H1 (cell line): ENCODE results near the gene USP13. TPM values are rescaled to one million over a fixed set of nuclear protein-coding genes. Genes with fewer than 3 reads are reported as not detected.
A peak's percentile ranks its signal among the peaks of the same experiment; 100 is the strongest.

Experiments used
- CTCF ChIA-PET: fragments of 300-600 bp; sonication (Branson Sonifier 250); formaldehyde crosslinking; loops from one replicate; lab custom pipeline; 2021; ENCODE audit not compliant: partially characterized antibody; lab: Charles Lee
- POLR2A ChIA-PET: fragments of 300-600 bp; sonication (Branson Sonifier 250); formaldehyde crosslinking; loops from one replicate; lab custom pipeline; 2021; ENCODE audit warnings: inconsistent platforms; ENCODE audit not compliant: partially characterized antibody; lab: Charles Lee
- DNase-seq, 2 experiments: peaks; one replicate each; pipeline versions ENCODE4 v3.0.0 to v3.0.0-alpha.2; 2010 to 2022; ENCODE audit warnings: low spot score in 2 of 2, low read depth in 1 of 2, mixed read lengths in 1 of 2
- FAIRE-seq: peaks from 2 replicates; lab custom pipeline; 2011; peaks lifted over from hg19 to GRCh38; lab: Jason Lieb, UNC
- H2AFZ ChIP-seq: 2 replicates; pipeline ENCODE4 v1.8.1; 2012; ENCODE audit warnings: low read length, inconsistent platforms
- H2AK5ac ChIP-seq: 2 replicates; pipeline ENCODE4 v1.6.1; 2013; ENCODE audit warnings: low read depth, low read length
- H2BK120ac ChIP-seq: replicated peaks from 2 replicates; pipeline ENCODE3; 2013; ENCODE audit warnings: low read depth, low read length, inconsistent platforms
- H2BK12ac ChIP-seq: 2 replicates; pipeline ENCODE4 v1.6.1; 2013; ENCODE audit warnings: low read depth, low read length
- H2BK15ac ChIP-seq: 2 replicates; pipeline ENCODE4 v1.6.1; 2013; ENCODE audit warnings: low read length
- H2BK20ac ChIP-seq: 2 replicates; pipeline ENCODE4 v1.6.1; 2013; ENCODE audit warnings: low read length
- H2BK5ac ChIP-seq: 2 replicates; pipeline ENCODE4 v1.6.1; 2013; ENCODE audit warnings: low read depth, low read length
- H3K14ac ChIP-seq: 2 replicates; pipeline ENCODE4 v1.6.1; 2013; ENCODE audit warnings: inconsistent platforms; ENCODE audit not compliant: insufficient read length
- H3K18ac ChIP-seq: 2 replicates; pipeline ENCODE4 v1.6.1; 2013; ENCODE audit warnings: low read length; ENCODE audit errors: extremely low read depth
- H3K23ac ChIP-seq: 2 replicates; pipeline ENCODE4 v1.6.1; 2013; ENCODE audit warnings: inconsistent platforms; ENCODE audit not compliant: insufficient read length
- H3K23me2 ChIP-seq: 2 replicates; pipeline ENCODE4 v1.6.1; 2013; ENCODE audit warnings: low read depth, low read length
- H3K27ac ChIP-seq: 2 replicates; pipeline ENCODE4 v1.6.1; 2011; ENCODE audit warnings: low read depth, low read length, inconsistent platforms
- H3K27me3 ChIP-seq, 4 experiments: replicated peaks in 1 of 4; 1 replicate in 1 of 4; 2 replicates in 3 of 4; pipeline versions ENCODE4 v1.6.1 to v1.8.1; 2011 to 2013; ENCODE audit warnings: low read length in 3 of 4, mild to moderate bottlenecking in 3 of 4, inconsistent platforms in 2 of 4, mixed read lengths in 2 of 4, moderate library complexity in 1 of 4; ENCODE audit not compliant: control insufficient read depth in 3 of 4, insufficient read depth in 3 of 4; ENCODE audit errors: extremely low read depth in 1 of 4
- H3K36me3 ChIP-seq, 4 experiments: 2 replicates each; pipeline versions ENCODE4 v1.6.1 to v1.8.1; 2011 to 2013; ENCODE audit warnings: mild to moderate bottlenecking in 4 of 4, low read length in 3 of 4, moderate library complexity in 2 of 4, control low read depth in 1 of 4, inconsistent platforms in 1 of 4; ENCODE audit not compliant: insufficient read depth in 4 of 4, control insufficient read depth in 2 of 4
- H3K4ac ChIP-seq: replicated peaks from 2 replicates; pipeline ENCODE3; 2013; ENCODE audit warnings: low read length, low read depth, mixed read lengths, inconsistent platforms; ENCODE audit not compliant: insufficient read length
- H3K4me1 ChIP-seq, 4 experiments: replicated peaks in 1 of 4; 1 replicate in 1 of 4; 2 replicates in 3 of 4; pipeline versions ENCODE4 v1.6.1 to v1.8.1; 2011 to 2013; ENCODE audit warnings: low read length in 3 of 4, inconsistent platforms in 2 of 4, mixed read lengths in 1 of 4; ENCODE audit not compliant: insufficient read depth in 4 of 4, control insufficient read depth in 3 of 4
- H3K4me2 ChIP-seq, 2 experiments: 2 replicates each; pipeline versions ENCODE4 v1.6.1 to v1.8.1; 2011 to 2013; ENCODE audit warnings: low read depth in 2 of 2, low read length in 2 of 2, control low read depth in 1 of 2, inconsistent platforms in 1 of 2, mild to moderate bottlenecking in 1 of 2; ENCODE audit not compliant: insufficient read depth in 1 of 2
- H3K4me3 ChIP-seq, 4 experiments: fragments of 200-600, 300-600 bp in 1 of 4; sonication (generic), shearing (Covaris generic), sonication (Bioruptor Twin) in 1 of 4; 2 replicates each; pipeline versions ENCODE4 v1.5.1 to v1.8.1; 2011 to 2016; ENCODE audit warnings: low read length in 4 of 4, low read depth in 3 of 4, control low read depth in 2 of 4, inconsistent platforms in 2 of 4, mild to moderate bottlenecking in 2 of 4, mixed read lengths in 1 of 4, moderate library complexity in 1 of 4; ENCODE audit not compliant: insufficient read depth in 2 of 4; ENCODE audit errors: extremely low read depth in 1 of 4
- H3K56ac ChIP-seq: replicated peaks from 2 replicates; pipeline ENCODE3; 2013; ENCODE audit warnings: low read depth, mild to moderate bottlenecking, mixed read lengths, low read length, inconsistent platforms; ENCODE audit not compliant: insufficient read length
- H3K79me1 ChIP-seq: 2 replicates; pipeline ENCODE4 v1.6.1; 2013; ENCODE audit warnings: low read depth, low read length, control low read depth
- H3K79me2 ChIP-seq, 2 experiments: 2 replicates each; pipeline versions ENCODE4 v1.6.1 to v1.8.1; 2012 to 2013; ENCODE audit warnings: low read length in 2 of 2, mild to moderate bottlenecking in 2 of 2, inconsistent platforms in 1 of 2; ENCODE audit not compliant: insufficient read depth in 2 of 2, control insufficient read depth in 1 of 2
- H3K9ac ChIP-seq, 4 experiments: replicated peaks in 1 of 4; 1 replicate in 1 of 4; 2 replicates in 3 of 4; pipeline versions ENCODE4 v1.6.1 to v1.8.1; 2011 to 2013; ENCODE audit warnings: low read depth in 3 of 4, low read length in 3 of 4, control low read depth in 2 of 4, mild to moderate bottlenecking in 2 of 4, moderate library complexity in 2 of 4, inconsistent platforms in 1 of 4; ENCODE audit errors: extremely low read depth in 1 of 4
- H3K9me3 ChIP-seq, 2 experiments: 2 replicates each; pipeline versions ENCODE4 v1.6.1 to v1.8.1; 2012 to 2013; ENCODE audit warnings: mild to moderate bottlenecking in 2 of 2, moderate library complexity in 2 of 2, control low read depth in 1 of 2, inconsistent platforms in 1 of 2, low read depth in 1 of 2, low read length in 1 of 2, mixed read lengths in 1 of 2; ENCODE audit not compliant: insufficient read depth in 2 of 2
- H4K20me1 ChIP-seq, 2 experiments: replicated peaks in 1 of 2; 2 replicates each; pipeline versions ENCODE3 to v1.8.1; 2011 to 2013; ENCODE audit warnings: inconsistent platforms in 2 of 2, low read length in 2 of 2, mild to moderate bottlenecking in 1 of 2; ENCODE audit not compliant: insufficient read depth in 2 of 2, control insufficient read depth in 1 of 2
- H4K5ac ChIP-seq: 2 replicates; pipeline ENCODE4 v1.6.1; 2013; ENCODE audit warnings: low read length, low read depth, mixed read lengths, inconsistent platforms; ENCODE audit not compliant: insufficient read length
- H4K8ac ChIP-seq: 2 replicates; pipeline ENCODE4 v1.8.0; 2013; ENCODE audit warnings: mild to moderate bottlenecking, moderate library complexity, low read length, inconsistent platforms; ENCODE audit not compliant: insufficient read depth; ENCODE audit errors: extremely low read depth
- H4K91ac ChIP-seq: replicated peaks from 2 replicates; pipeline ENCODE3; 2013; ENCODE audit warnings: low read length, mixed read lengths, inconsistent platforms; ENCODE audit not compliant: insufficient read length
- ATF2 ChIP-seq: IDR thresholded peaks from 2 replicates; pipeline ENCODE4 v1.6.1; 2012; ENCODE audit warnings: low read length, inconsistent platforms
- ATF3 ChIP-seq: IDR thresholded peaks from 2 replicates; pipeline ENCODE4 v1.6.1; 2011; ENCODE audit warnings: low read depth, mild to moderate bottlenecking, low read length; ENCODE audit not compliant: insufficient read depth
- CHD1 ChIP-seq: IDR thresholded peaks from 2 replicates; pipeline ENCODE4 v1.6.1; 2012; ENCODE audit warnings: low read depth, low read length, improper control_type of control experiment
- CREB1 ChIP-seq: IDR thresholded peaks from 2 replicates; pipeline ENCODE4 v1.6.1; 2012; ENCODE audit warnings: inconsistent platforms
- EGR1 ChIP-seq: IDR thresholded peaks from 2 replicates; pipeline ENCODE4 v1.6.1; 2011; ENCODE audit warnings: low read depth, low read length, borderline replicate concordance
- KDM1A ChIP-seq: fragments of 200-600, 300-600 bp; sonication (generic); IDR thresholded peaks from 2 replicates; pipeline ENCODE4 v1.7.1; 2016; ENCODE audit warnings: mild to moderate bottlenecking, low read length, borderline replicate concordance
- MAFK ChIP-seq: IDR thresholded peaks from 2 replicates; pipeline ENCODE4 v1.6.1; 2012; ENCODE audit warnings: low read depth, mild to moderate bottlenecking, improper control_type of control experiment, low read length
- MAX ChIP-seq: IDR thresholded peaks from 2 replicates; pipeline ENCODE4 v1.6.1; 2012; ENCODE audit warnings: inconsistent platforms
- SIRT6 ChIP-seq: IDR thresholded peaks from one replicate; pipeline ENCODE4 v1.7.1; 2012; ENCODE audit warnings: low read length, inconsistent platforms
- TAF7 ChIP-seq: optimal IDR thresholded peaks from 2 replicates; pipeline ENCODE3; 2011; ENCODE audit warnings: low read depth, mild to moderate bottlenecking, inconsistent platforms, low read length, moderate library complexity, borderline replicate concordance
- TEAD4 ChIP-seq: IDR thresholded peaks from 2 replicates; pipeline ENCODE4 v1.6.1; 2012; ENCODE audit warnings: low read depth, low read length, inconsistent platforms, mixed read lengths
- WGBS, 2 experiments: shearing (Covaris generic) in 1 of 2; methylation state at CpG; one replicate each; pipeline versions ENCODE4 v1.1.6 to v1.1.7; 2013 to 2015; ENCODE audit warnings: low lambda C conversion rate in 2 of 2, mixed read lengths in 2 of 2, inconsistent platforms in 1 of 2, low coverage in 1 of 2, missing lambda C conversion rate in 1 of 2; ENCODE audit not compliant: insufficient replicate concordance in 2 of 2, insufficient coverage in 1 of 2, insufficient read length in 1 of 2; ENCODE audit errors: extremely low coverage in 1 of 2, missing lambda C conversion rate in 1 of 2; 5-methylcytosine and 5-hydroxymethylcytosine counted together
- polyA plus RNA-seq, 7 experiments: library from polyadenylated mRNA; depleted of rRNA in 3 of 7; stranded (reverse) in 5 of 7; unstranded in 2 of 7; fragments of >200 nt in 5 of 7; fragments of 200-250 nt in 2 of 7; gene quantifications; 1 replicate in 5 of 7; 2 replicates in 1 of 7; 4 replicates in 1 of 7; pipeline versions ENCODE4 v1.2.1 to v1.2.3, GENCODE V29; 2011 to 2013; ENCODE audit warnings: missing spikeins in 2 of 7, mixed read lengths in 2 of 7
- total RNA-seq: library from RNA; stranded (reverse); fragmentation: NEBNext Ultra II Directional; extraction: Animal tissue kit (Norgen Biotek cat#: 25700); gene quantifications from 2 replicates; pipeline ENCODE4 v1.2.1, GENCODE V29; 2021

USP13 gene
- total and polyA plus RNA-seq, 2 of the 8 experiments (the other 6 are each of a cell fraction or from before 2014, with no cell fraction given), result 7.9 to 25.9 TPM

- Histone ChIP-seq H3K18ac (no peak overlapping the region), H3K9me3 (no peaks in the 10 kb centered on the region), H2BK15ac (no peak overlapping the region), H3K79me2 (no peaks in the 10 kb centered on the region), H3K23ac (no peak overlapping the region), H2BK12ac (no peak overlapping the region), H3K23me2 (no peaks in the 10 kb centered on the region; the same call in 1 of the 2 replicates), H3K4me1 (peaks cover 0 to 9% (median 5%) of the 10 kb centered on the region in 4 experiments; a peak in 4 of 7 replicates), H4K5ac (no peak overlapping the region), H3K79me1 (no peaks in the 10 kb centered on the region), H2AK5ac (no peak overlapping the region), H3K14ac (no peak overlapping the region), H3K56ac (no peak overlapping the region), H3K9ac (no peak overlapping the region), H3K4ac (no peak overlapping the region), H3K27me3 (no peaks in the 10 kb centered on the region), H2BK5ac (no peak overlapping the region), H2AFZ (no peak overlapping the region), H4K20me1 (no peaks in the 10 kb centered on the region), H2BK120ac (no peak overlapping the region), H3K4me3 (no peak overlapping the region), H2BK20ac (no peak overlapping the region), H4K8ac (no peak overlapping the region), H3K4me2 (no peak overlapping the region), H3K36me3 (no peaks in the 10 kb centered on the region), H4K91ac (no peak overlapping the region), H3K27ac (no peak overlapping the region)
- WGBS, 2 experiments, result 87% methylated on average over 6 of the region's 6 CpGs; no CpG with 5 or more reads in 1 of the 2 experiments
- DNase-seq (no peak), FAIRE-seq (peak; percentile 57)
- ChIA-PET POLR2A (no interaction called here), CTCF (interaction anchor here (1.8 to 4.1 kb wide), 3 partner anchors 15 to 58 kb away, joined by 8 to 26 read pairs (median 9); no protein-coding TSS in a partner anchor)
- TF ChIP-seq ATF3, result no peak
- TF ChIP-seq ATF2, result no peak
- no peak for TF ChIP-seq SIRT6
- TF ChIP-seq MAFK, result no peak
- TF ChIP-seq TEAD4, result no peak
- no peak for TF ChIP-seq CHD1
- TF ChIP-seq TAF7, result no peak
- TF ChIP-seq CREB1, result no peak
- TF ChIP-seq EGR1, result no peak
- TF ChIP-seq MAX, result no peak
- TF ChIP-seq KDM1A, result no peak
These were observed 172.8 kb downstream of the USP13 start for GRCh38 chr3:179825527-179826246.
